ENCODE measurements around the gene TCF3.

TCF3 gene

DNA sequence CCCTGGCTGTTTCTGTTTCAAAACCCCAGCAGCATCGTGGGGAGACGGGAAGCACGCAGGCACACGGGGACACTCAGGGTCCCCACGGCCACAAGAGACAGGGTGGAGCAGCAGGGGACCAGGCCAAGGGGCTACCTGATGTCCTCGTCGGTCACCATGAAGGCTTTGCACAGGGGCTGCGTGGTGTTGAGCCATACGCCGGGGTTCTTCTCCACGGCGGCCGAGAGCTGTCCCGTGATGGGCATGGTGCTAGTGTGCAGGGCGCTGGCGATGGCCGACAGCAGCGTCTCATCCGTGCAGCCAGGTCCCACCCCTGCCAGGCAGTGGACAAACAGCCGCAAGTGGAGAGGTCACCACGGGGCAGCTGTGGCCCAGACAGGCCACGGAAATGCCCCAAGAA lies 71.5 kb downstream of the TCF3 start:
- no peak for DNase-seq (ENCODE audit: low spot score)

DNA sequence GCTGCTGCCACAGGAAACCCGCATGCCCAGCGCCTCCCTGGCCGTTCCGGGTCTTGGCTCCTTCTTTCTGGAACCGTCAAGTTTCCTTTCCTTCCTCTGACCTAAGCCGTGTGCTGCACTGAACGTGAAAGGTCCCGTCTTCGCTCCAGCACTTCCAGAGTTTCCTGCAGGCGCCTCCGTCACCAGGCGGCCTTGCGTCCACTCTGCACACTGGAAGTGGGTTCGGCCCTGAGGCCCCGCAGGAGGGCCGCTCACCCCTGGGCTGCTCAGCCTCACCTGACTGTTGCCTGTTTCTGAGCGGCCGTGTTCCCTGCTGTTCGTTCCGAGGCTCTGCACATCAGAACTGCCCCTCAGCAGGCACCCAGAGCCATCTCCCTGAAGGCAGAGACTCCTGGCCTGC lies 72.0 kb downstream of the TCF3 start:
- no peak for DNase-seq (ENCODE audit: low spot score)

DNA sequence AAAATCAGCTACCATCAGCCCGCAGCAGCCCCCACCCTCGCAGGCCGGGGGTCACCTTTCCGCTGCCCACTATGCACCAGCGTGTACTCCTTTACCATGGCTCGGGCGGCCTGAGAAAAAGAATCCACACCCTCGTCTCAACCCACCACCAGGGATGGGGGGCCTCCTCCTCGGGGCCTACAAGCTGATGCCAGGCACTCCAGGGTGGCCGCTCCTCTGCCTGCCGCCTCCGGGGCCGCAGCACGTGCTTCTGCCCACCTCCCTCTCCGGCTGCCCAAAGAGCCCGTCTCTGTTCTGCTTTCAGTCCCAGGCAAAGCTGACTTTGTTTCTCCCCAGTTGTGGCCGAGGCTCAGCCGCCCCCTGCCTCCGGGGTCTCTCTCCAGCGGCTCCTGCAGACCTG lies 73.2 kb downstream of the TCF3 start:
- DNase-seq (ENCODE audit: low spot score) = no peak

GRCh38 chr19:1577929-1578618 lies 74.3 kb downstream of the TCF3 start:
- no peak for DNase-seq (ENCODE audit: low spot score)

GRCh38 chr19:1577090-1577928 lies 75.1 kb downstream of the TCF3 start:
- DNase-seq (ENCODE audit: low spot score) = no peak

DNA sequence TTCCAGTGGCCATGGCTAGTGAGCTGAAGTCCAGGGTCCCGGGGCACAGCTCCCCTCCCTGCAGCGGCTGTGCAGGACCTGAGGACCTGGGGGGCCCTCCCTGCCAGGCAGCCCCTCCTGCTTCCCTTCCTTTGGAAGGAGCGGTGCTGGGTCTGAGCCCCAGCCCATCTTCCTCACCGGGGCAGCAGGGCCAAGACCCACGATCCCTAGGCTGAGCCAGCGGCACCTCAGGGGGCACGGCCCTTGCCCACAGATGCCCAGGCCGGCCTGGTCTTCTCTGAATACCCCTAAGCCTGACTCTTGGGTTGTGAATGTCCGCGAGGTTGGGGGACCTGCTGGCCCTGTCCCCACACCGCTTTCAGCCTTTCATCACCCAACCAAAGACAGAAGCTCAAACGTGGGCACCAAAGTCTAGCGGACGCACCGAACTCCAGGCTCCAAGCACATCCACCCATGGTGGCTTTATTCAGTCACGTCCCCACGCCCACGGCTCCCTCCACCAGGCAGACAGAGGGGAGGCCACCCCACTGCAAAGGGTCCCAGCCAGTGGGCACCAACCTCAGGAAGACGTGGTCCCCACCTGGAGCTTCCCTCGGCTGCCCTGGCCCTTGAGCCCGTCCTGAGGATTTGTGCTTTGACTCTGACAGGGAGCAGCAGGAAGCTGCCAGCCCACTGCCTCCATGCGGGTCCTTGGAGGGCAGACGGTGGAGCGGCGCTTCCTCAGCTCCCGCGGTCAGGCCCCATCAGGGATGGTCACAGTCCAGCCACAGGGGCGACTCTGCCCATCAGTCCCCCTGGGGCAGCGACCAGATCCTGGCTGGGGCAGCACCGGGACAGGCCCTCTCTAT lies 75.9 kb downstream of the TCF3 start:
- no peak for DNase-seq (ENCODE audit: low spot score)

DNA sequence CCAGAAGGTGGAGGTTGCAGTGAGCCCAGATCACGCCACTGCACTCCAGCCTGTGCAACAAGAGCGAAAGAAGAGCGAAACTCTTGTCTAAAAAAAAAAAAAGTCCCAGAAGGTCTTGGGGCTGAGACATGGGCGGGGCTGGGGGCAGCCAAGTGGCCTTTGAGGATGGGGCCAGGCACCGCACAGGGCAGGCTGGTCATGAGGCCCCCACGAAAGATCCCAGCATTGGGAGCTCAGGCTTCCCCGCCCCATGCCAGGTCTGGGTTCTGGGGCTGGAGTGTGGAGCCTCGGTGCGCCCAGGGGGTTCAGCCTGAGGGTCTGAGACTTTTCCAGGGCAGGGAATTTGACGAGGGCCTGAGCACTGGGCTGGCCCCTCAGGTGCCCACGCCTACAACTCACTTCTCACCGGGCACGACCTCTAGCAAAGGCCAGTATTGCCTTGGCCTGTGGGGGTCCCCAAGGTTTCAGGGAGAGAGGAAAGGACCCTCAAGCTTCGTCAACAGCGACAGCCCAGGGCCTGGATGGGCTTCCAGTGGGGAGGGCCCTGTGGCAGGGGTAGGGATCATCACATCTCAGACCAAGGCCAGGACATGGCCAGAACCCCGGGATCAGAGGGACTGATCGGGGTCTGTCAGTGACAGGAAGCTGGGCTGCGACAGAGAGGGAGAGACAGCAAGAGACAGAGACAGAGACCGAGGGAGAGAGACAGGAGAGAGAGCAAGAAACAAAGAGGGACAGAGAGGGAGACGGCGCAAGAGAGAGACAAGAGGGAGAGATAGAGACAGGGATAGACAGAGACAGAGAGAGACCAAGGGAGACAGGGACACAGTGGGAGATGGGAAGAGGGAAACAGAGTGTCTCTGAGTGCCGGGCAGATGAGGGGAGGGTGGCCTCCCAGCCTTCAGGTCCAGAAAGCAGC lies 76.8 kb downstream of the TCF3 start:
- no peak for DNase-seq (ENCODE audit: low spot score)

- no peak for DNase-seq (ENCODE audit: low spot score)
These were observed 77.9 kb downstream of the TCF3 start for GRCh38 chr19:1574354-1575136.

GRCh38 chr19:1572795-1573194 lies 79.6 kb downstream of the TCF3 start:
- DNase-seq (ENCODE audit: low spot score) = no peak

- DNase-seq (ENCODE audit: low spot score) = no peak
These were observed 81.1 kb downstream of the TCF3 start for GRCh38 chr19:1571358-1571757.

DNA sequence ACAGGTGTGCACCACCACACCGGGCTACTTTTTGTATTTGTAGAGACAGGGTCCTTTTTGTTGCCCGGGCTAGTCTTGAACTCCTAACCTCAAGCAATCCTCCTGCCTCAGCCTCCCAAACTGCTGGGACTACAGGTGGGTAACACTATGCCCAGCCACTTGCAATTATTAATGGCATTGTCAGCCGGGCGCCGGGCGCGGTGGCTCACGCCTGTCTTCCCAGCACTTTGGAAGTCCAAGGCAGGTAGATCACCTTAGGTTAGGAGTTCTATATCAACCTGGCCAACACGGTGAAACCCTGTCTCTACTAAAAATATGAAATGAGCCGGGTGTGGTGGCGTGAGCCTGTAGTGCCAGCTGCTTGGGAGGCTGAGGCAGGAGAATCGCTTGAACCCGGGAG lies 81.6 kb downstream of the TCF3 start:
- no peak for DNase-seq (ENCODE audit: low spot score)

DNA sequence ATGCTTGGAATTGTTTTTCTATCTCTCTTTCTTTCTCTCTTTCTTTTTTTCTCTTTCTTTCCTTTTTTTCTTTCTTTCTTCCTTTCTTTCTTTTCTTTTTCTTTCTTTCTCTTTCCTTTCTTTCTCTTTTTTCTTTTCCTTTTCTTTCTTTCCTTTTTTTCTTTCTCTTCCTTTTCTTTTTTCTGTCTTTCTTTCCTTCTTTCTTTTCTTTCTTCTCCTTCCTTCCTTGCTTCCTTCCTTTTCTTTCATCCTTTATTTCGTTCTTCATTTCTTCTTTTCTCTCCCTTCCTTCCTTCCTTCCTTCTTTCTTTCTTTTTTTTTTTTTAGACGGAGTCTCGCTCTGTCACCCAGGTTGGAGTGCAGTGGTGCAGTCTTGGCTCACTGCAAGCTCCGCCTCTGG lies 82.4 kb downstream of the TCF3 start:
- DNase-seq (ENCODE audit: low spot score) = no peak

- DNase-seq (ENCODE audit: low spot score) = peak; percentile 97
These were observed 83.9 kb downstream of the TCF3 start, which contains the start of gene MEX3D for GRCh38 chr19:1568320-1569019. MEX3D (minus strand) TSS chr19:1568325; CDS start chr19:1568058, 267 bp downstream.

DNA sequence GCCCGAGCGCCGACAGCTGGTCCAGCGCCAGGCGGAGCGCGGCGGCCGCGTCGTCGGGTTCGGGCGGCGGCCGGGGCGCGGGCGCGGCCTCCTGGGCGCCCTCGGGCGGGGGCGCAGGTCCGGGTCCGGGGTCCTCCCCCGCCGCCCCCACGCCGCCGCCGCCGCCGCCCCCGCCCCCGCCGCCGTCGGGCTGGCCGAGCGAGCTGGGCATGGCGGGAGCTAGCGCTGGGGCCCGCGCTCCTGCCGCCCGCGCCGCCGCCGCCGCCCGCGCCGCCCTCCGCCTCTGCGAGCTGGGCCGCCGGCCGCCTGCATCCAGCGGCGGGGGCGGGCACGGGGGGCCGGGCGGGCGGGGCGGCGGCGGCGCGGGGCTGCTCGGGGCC lies 84.6 kb downstream of the TCF3 start:
- DNase-seq (ENCODE audit: low spot score) = peak; percentile 55

GRCh38 chr19:1567116-1567847 lies 85.1 kb downstream of the TCF3 start:
- peak; percentile 71 for DNase-seq (ENCODE audit: low spot score)

GRCh38 chr19:1566392-1567115 lies 85.9 kb downstream of the TCF3 start:
- DNase-seq (ENCODE audit: low spot score) = peak; percentile 92

DNA sequence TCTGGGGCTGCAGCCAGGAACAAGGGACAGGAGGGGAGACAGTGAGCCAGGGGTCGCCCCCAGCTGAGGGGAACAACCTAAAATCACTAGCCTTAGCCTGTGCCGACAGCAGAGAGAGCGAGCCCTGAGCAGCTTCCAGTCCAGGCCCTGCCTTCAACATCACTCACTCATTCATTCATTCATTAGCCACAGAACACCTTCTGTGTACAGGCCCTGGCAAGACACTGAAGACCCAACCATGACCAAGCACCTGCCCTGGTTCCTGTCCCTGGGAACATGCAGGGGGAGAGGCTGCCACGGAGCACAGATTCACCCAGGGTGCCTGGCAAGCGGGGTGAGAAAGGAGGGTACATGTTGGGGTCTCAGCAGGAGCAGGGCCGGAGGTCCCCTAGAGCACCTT lies 89.2 kb downstream of the TCF3 start:
- DNase-seq (ENCODE audit: low spot score) = no peak

DNA sequence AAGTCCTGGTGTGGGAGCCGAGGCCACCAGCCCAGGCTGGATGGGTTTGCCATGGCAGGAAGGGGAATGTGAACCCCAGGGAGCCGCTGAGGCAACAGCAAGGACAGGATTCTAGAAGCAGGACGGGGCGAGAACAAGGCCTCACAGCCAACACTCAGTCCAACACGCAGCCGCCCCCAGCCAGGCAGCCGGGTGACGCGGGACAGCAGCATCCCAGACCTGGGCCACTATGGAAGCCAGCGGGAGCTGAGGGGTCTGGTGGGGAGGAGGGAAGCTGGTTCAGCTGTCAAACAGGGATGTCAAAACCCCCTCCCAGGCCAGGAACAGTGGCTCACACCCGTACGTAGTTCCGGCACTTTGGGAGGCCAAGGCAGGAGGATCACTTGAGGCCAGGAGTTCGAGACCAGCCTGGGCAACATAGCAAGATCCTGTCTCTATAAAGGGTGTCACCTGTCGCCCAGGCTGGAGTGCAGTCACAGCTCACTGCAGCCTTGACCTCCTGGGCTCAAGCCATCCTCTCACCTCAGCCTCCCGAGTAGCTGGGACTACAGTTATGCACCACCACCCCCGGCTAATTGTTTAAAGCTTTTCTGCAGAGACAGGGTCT lies 91.1 kb downstream of the TCF3 start:
- DNase-seq (ENCODE audit: low spot score) = no peak
